Fibroblast of mammary gland (primary cell): Measurements from ENCODE around the gene RSPH3.
A peak's percentile ranks its signal among the peaks of the same experiment; 100 is the strongest.
"Not testable (repeated sequence)": the region's sequence is repeated elsewhere in the genome, so short reads cannot be mapped to it uniquely, and the experiment has no call there.

Experiments
- DNase-seq: peaks from one replicate; pipeline ENCODE4 v3.0.0-alpha.2; 2010; ENCODE audit warnings: low read depth
- H3K4me3 ChIP-seq: 2 replicates; pipeline ENCODE4 v1.5.1; 2011; ENCODE audit warnings: low read depth, mild to moderate bottlenecking, low read length, moderate library complexity; ENCODE audit not compliant: control insufficient read depth
- CTCF ChIP-seq: conservative IDR thresholded peaks from 2 replicates; pipeline ENCODE4 v1.5.1; 2011; ENCODE audit warnings: low read depth, low read length, inconsistent platforms; ENCODE audit not compliant: control insufficient read depth, insufficient read depth

Gene RSPH3

GRCh38 chr6:158991017-158991723, 8.8 kb downstream of the RSPH3 start:
- DNase-seq: no peak
- H3K4me3 ChIP-seq: no peak overlapping the region
- no peak for TF ChIP-seq CTCF

- not testable (repeated sequence) for H3K4me3 ChIP-seq, DNase-seq
Observed at GRCh38 chr6:158989711-158990110, 10.3 kb downstream of the RSPH3 start.

- TF ChIP-seq CTCF: no peak
- no peak overlapping the region for H3K4me3 ChIP-seq
- DNase-seq: no peak
Observed at GRCh38 chr6:158988477-158988876, 11.5 kb downstream of the RSPH3 start.

GRCh38 chr6:158987657-158988056, 12.3 kb downstream of the RSPH3 start:
- H3K4me3 ChIP-seq: no peak overlapping the region
- TF ChIP-seq CTCF: no peak
- no peak for DNase-seq

- no peak overlapping the region for H3K4me3 ChIP-seq
- DNase-seq: peak; percentile 60
- TF ChIP-seq CTCF: no peak
Observed at GRCh38 chr6:158978757-158979156, 21.2 kb downstream of the RSPH3 start.

GRCh38 chr6:158977382-158977781, 22.6 kb downstream of the RSPH3 start:
- no peak for TF ChIP-seq CTCF
- no peak for DNase-seq
- no peak overlapping the region for H3K4me3 ChIP-seq

- peak; percentile 66 for DNase-seq
- no peak overlapping the region for H3K4me3 ChIP-seq
- TF ChIP-seq CTCF: peak; percentile 33
Observed at GRCh38 chr6:158972241-158973233, 27.5 kb downstream of the RSPH3 start.
